Neuronal stem cell (in vitro differentiated cells): ENCODE data around the gene CCDC183.
"Not testable (repeated sequence)": the region's sequence is repeated elsewhere in the genome, so short reads cannot be mapped to it uniquely, and the experiment has no call there.

Experiments
- DNase-seq: peaks from one replicate; pipeline ENCODE4 v3.0.0-alpha.2; 2013; ENCODE audit warnings: low spot score
- H2AFZ ChIP-seq: one replicate; pipeline ENCODE4 v1.6.1; 2013; ENCODE audit warnings: mild to moderate bottlenecking, low read length, inconsistent platforms
- H2AK5ac ChIP-seq: 2 replicates; pipeline ENCODE4 v1.6.1; 2013; ENCODE audit warnings: low read depth, mild to moderate bottlenecking, inconsistent platforms, low read length, moderate library complexity, mixed read lengths
- H2BK120ac ChIP-seq: 2 replicates; pipeline ENCODE4 v1.6.1; 2013; ENCODE audit warnings: low read depth, mild to moderate bottlenecking, inconsistent platforms, low read length, moderate library complexity, mixed read lengths
- H2BK12ac ChIP-seq: one replicate; pipeline ENCODE4 v1.6.1; 2013; ENCODE audit warnings: low read length, inconsistent platforms
- H2BK15ac ChIP-seq: 2 replicates; pipeline ENCODE4 v1.6.1; 2013; ENCODE audit warnings: mild to moderate bottlenecking, low read length, inconsistent platforms, mixed read lengths
- H2BK5ac ChIP-seq: one replicate; pipeline ENCODE4 v1.6.1; 2013; ENCODE audit warnings: inconsistent platforms, mild to moderate bottlenecking, low read length, moderate library complexity
- H3K14ac ChIP-seq: one replicate; pipeline ENCODE4 v1.6.1; 2013; ENCODE audit warnings: low read length, inconsistent platforms
- H3K18ac ChIP-seq: 2 replicates; pipeline ENCODE4 v1.6.1; 2013; ENCODE audit warnings: low read length, inconsistent platforms
- H3K23ac ChIP-seq: 2 replicates; pipeline ENCODE4 v1.6.1; 2013; ENCODE audit warnings: low read depth, mild to moderate bottlenecking, mixed read lengths, low read length, inconsistent platforms; ENCODE audit not compliant: poor library complexity
- H3K27ac ChIP-seq: replicated peaks from 3 replicates; pipeline ENCODE4 v1.5.1; 2013; ENCODE audit warnings: low read length, inconsistent platforms
- H3K27me3 ChIP-seq, 3 experiments: 2 replicates each; pipeline ENCODE4 v1.6.1; 2013; ENCODE audit warnings: low read length in 3 of 3, mild to moderate bottlenecking in 2 of 3, inconsistent platforms in 1 of 3, low read depth in 1 of 3, mixed read lengths in 1 of 3, moderate library complexity in 1 of 3; ENCODE audit not compliant: control insufficient read depth in 3 of 3, insufficient read depth in 3 of 3
- H3K36me3 ChIP-seq, 2 donors: replicated peaks in 1 of 2; 2 replicates each; pipeline ENCODE4 v1.6.1; 2013; ENCODE audit warnings: low read length in 2 of 2; ENCODE audit not compliant: control insufficient read depth in 2 of 2, insufficient read depth in 2 of 2
- H3K4ac ChIP-seq: 2 replicates; pipeline ENCODE4 v1.6.1; 2013; ENCODE audit warnings: inconsistent platforms, mild to moderate bottlenecking, low read length, moderate library complexity
- H3K4me1 ChIP-seq, 2 donors: 1 replicate in 1 of 2; 2 replicates in 1 of 2; pipeline ENCODE4 v1.6.1; 2013; ENCODE audit warnings: low read length in 2 of 2, low read depth in 1 of 2; ENCODE audit not compliant: control insufficient read depth in 2 of 2, insufficient read depth in 1 of 2
- H3K4me2 ChIP-seq: one replicate; pipeline ENCODE4 v1.6.1; 2013; ENCODE audit warnings: mild to moderate bottlenecking, low read length, inconsistent platforms; ENCODE audit not compliant: insufficient read depth, poor library complexity, severe bottlenecking
- H3K4me3 ChIP-seq, 2 donors: 2 replicates each; pipeline ENCODE4 v1.5.1; 2013; ENCODE audit warnings: low read length in 2 of 2, mild to moderate bottlenecking in 2 of 2, inconsistent platforms in 1 of 2, moderate library complexity in 1 of 2
- H3K79me1 ChIP-seq: one replicate; pipeline ENCODE4 v1.6.1; 2013; ENCODE audit warnings: low read depth, mild to moderate bottlenecking, inconsistent platforms, low read length, moderate library complexity
- H3K9ac ChIP-seq: one replicate; pipeline ENCODE4 v1.6.1; 2013; ENCODE audit warnings: mild to moderate bottlenecking, low read depth, low read length, inconsistent platforms; ENCODE audit not compliant: poor library complexity
- H3K9me3 ChIP-seq, 2 donors: replicated peaks in 1 of 2; 2 replicates each; pipeline versions ENCODE3 to v1.6.1; 2013; ENCODE audit warnings: low read length in 2 of 2, mild to moderate bottlenecking in 2 of 2, inconsistent platforms in 1 of 2, low read depth in 1 of 2, mixed read lengths in 1 of 2, moderate library complexity in 1 of 2; ENCODE audit not compliant: control insufficient read depth in 2 of 2, insufficient read depth in 1 of 2
- H4K8ac ChIP-seq: one replicate; pipeline ENCODE4 v1.6.1; 2013; ENCODE audit warnings: low read depth, mild to moderate bottlenecking, inconsistent platforms, low read length, moderate library complexity
- H4K91ac ChIP-seq: one replicate; pipeline ENCODE4 v1.6.1; 2013; ENCODE audit warnings: low read length, low read depth, mild to moderate bottlenecking, inconsistent platforms; ENCODE audit not compliant: poor library complexity
- WGBS, 2 donors: extraction: QIAGEN DNeasy Blood & Tissue Kit; methylation state at CpG; one replicate each; pipeline ENCODE4 v1.1.7; 2013; ENCODE audit warnings: missing lambda C conversion rate in 2 of 2, mixed read lengths in 1 of 2; ENCODE audit not compliant: insufficient read length in 2 of 2, insufficient replicate concordance in 1 of 2; ENCODE audit errors: extremely low coverage in 2 of 2; 5-methylcytosine and 5-hydroxymethylcytosine counted together

The CCDC183 gene

GRCh38 chr9:136766410-136767120 lies 29.6 kb upstream of the CCDC183 start:
- not testable (repeated sequence) for H3K4me3 ChIP-seq, H3K27me3 ChIP-seq, H3K36me3 ChIP-seq, H3K9ac ChIP-seq, H2AFZ ChIP-seq, H3K4ac ChIP-seq, DNase-seq, H3K4me2 ChIP-seq, H2BK5ac ChIP-seq, H3K14ac ChIP-seq, H4K91ac ChIP-seq, H3K27ac ChIP-seq, H2BK12ac ChIP-seq, H4K8ac ChIP-seq, H2BK15ac ChIP-seq, H3K79me1 ChIP-seq, H3K18ac ChIP-seq, H2AK5ac ChIP-seq, H2BK120ac ChIP-seq, H3K23ac ChIP-seq, H3K9me3 ChIP-seq
- H3K4me1 ChIP-seq: peaks cover 5 to 12% of the 10 kb centered on the region in 2 donors
- WGBS, 2 donors: no CpG with 5 or more reads among the region's 18 CpGs

- no CpG with 5 or more reads among the region's 16 CpGs for WGBS, 2 donors
These were observed 26.4 kb upstream of the CCDC183 start for GRCh38 chr9:136769710-136770191.

GRCh38 chr9:136771907-136772415 lies 24.2 kb upstream of the CCDC183 start:
- DNase-seq: no peak
- H3K9me3 ChIP-seq: peaks cover 6 to 12% of the 10 kb centered on the region in 2 donors
- no peak overlapping the region for H3K23ac ChIP-seq
- H3K18ac ChIP-seq: no peak overlapping the region
- peaks cover 2% of the 10 kb centered on the region in 2 donors for H3K4me1 ChIP-seq
- no peak overlapping the region for H2BK120ac ChIP-seq
- no peak overlapping the region for H2AFZ ChIP-seq
- peak overlapping the region; percentile 61 for H2AK5ac ChIP-seq
- H3K36me3 ChIP-seq: no peaks in the 10 kb centered on the region
- no peak overlapping the region for H3K4me3 ChIP-seq
- no peak overlapping the region for H3K14ac ChIP-seq
- no peaks in the 10 kb centered on the region for H3K79me1 ChIP-seq
- no peak overlapping the region for H3K4me2 ChIP-seq
- H3K27me3 ChIP-seq: peaks cover 0 to 8% (median 2%) of the 10 kb centered on the region in 3 experiments
- H4K8ac ChIP-seq: no peak overlapping the region
- no peak overlapping the region for H3K4ac ChIP-seq
- WGBS, 2 donors: no CpG with 5 or more reads among the region's 3 CpGs
- H3K9ac ChIP-seq: no peak overlapping the region
- no peak overlapping the region for H4K91ac ChIP-seq
- no peak overlapping the region for H2BK5ac ChIP-seq
- H2BK12ac ChIP-seq: no peak overlapping the region
- H2BK15ac ChIP-seq: no peak overlapping the region
- H3K27ac ChIP-seq: no peak overlapping the region

More at GRCh38 chr9:136769710-136770191, 26.4 kb upstream of the CCDC183 start:
- Histone ChIP-seq H3K9me3 (peaks cover 6 to 12% of the 10 kb centered on the region in 2 donors), H2BK5ac (no peak overlapping the region), H2BK15ac (no peak overlapping the region), H4K8ac (no peak overlapping the region), H3K14ac (no peak overlapping the region), H3K27me3 (peaks cover 0 to 9% (median 2%) of the 10 kb centered on the region in 3 experiments), H2AFZ (peak overlapping the region; percentile 71), H3K4ac (no peak overlapping the region), H3K36me3 (no peaks in the 10 kb centered on the region), H2BK12ac (no peak overlapping the region), H3K23ac (no peak overlapping the region), H3K4me1 (peaks cover 2% of the 10 kb centered on the region in 2 donors), H2AK5ac (no peak overlapping the region), H2BK120ac (no peak overlapping the region), H4K91ac (no peak overlapping the region), H3K4me3 (no peak overlapping the region), H3K79me1 (no peaks in the 10 kb centered on the region), H3K9ac (no peak overlapping the region), H3K4me2 (peak overlapping the region; percentile 45), H3K27ac (no peak overlapping the region), H3K18ac (peak overlapping the region; percentile 48)
- peak; percentile 52 for DNase-seq

DNA sequence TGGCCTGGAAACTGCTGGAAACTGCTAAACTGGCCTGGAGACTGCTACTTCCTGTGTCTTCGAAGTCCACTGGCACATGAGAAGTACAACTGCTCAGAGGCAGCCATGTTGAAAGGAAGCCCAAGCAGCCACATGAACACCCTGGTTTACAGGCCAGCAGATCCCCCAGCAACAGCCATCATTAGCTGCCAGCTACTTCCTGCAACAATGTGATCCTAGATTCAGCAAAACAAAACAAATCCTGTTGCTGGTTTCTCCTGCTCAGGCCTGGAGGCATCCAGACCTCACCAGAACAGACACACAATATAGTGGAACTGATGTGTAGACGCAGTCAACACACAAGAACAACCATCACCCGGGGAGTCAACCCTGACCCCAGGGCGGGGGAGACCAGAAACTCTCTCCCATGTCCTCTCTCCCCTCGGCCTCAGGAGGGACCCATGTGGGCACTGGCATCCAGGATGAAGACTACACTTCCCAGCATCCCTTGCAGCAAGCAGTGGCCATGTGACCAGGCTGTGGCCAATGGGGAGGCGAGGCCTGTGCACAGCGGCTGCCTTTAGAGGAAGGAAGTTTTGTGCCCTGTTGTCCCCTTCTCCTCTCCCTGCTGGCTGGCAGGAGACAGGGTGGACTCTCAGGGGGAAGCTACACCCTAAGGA lies 22.6 kb upstream of the CCDC183 start:
- H2AK5ac ChIP-seq: peak overlapping the region; percentile 13

More for the DNA sequence above, 22.6 kb upstream of the CCDC183 start:
- H3K18ac ChIP-seq: no peak overlapping the region
- peak overlapping the region; percentile 73 for H2AFZ ChIP-seq
- no CpG with 5 or more reads among the region's 7 CpGs for WGBS, 2 donors
- H3K4ac ChIP-seq: no peak overlapping the region
- H4K8ac ChIP-seq: no peak overlapping the region
- peaks cover 2% of the 10 kb centered on the region in 2 donors for H3K4me1 ChIP-seq
- no peak overlapping the region for H2BK120ac ChIP-seq
- no peak overlapping the region for H2BK15ac ChIP-seq
- no peak overlapping the region for H3K4me2 ChIP-seq
- peak overlapping the region; percentile 16 for H2BK12ac ChIP-seq
- H3K79me1 ChIP-seq: no peaks in the 10 kb centered on the region
- H3K27me3 ChIP-seq: peaks cover 0 to 16% (median 0%) of the 10 kb centered on the region in 3 experiments
- no peak overlapping the region for H2BK5ac ChIP-seq
- H3K4me3 ChIP-seq: peak overlapping the region in 1 of 2 donors; percentile 6
- H3K23ac ChIP-seq: no peak overlapping the region
- no peak overlapping the region for H3K14ac ChIP-seq
- no peak overlapping the region for H4K91ac ChIP-seq
- H3K9me3 ChIP-seq: peaks cover 6 to 12% of the 10 kb centered on the region in 2 donors
- peak overlapping the region; percentile 7 for H3K9ac ChIP-seq
- no peak for DNase-seq
- no peaks in the 10 kb centered on the region for H3K36me3 ChIP-seq
- no peak overlapping the region for H3K27ac ChIP-seq
